HG03175 (cell line): ENCODE data around the gene SUPT4H1.
A peak's percentile ranks its signal among the peaks of the same experiment; 100 is the strongest.

Experiments used
- ATAC-seq: cut with Tn5 transposase; IDR thresholded peaks from one replicate; pipeline ENCODE4 v1.9.1; 2021; ENCODE audit warnings: mild to moderate bottlenecking, moderate library complexity; ENCODE audit not compliant: unreplicated experiment

The SUPT4H1 gene

GRCh38 chr17:58321571-58322525, 30.2 kb downstream of the SUPT4H1 start:
- no peak for ATAC-seq

- no peak for ATAC-seq
Observed at GRCh38 chr17:58320570-58321323, 31.3 kb downstream of the SUPT4H1 start.

GRCh38 chr17:58320163-58320558, 31.8 kb downstream of the SUPT4H1 start:
- no peak for ATAC-seq

- no peak for ATAC-seq
Observed at GRCh38 chr17:58319173-58320162, 32.5 kb downstream of the SUPT4H1 start.

- no peak for ATAC-seq
Observed at GRCh38 chr17:58318627-58319172, 33.3 kb downstream of the SUPT4H1 start.

GRCh38 chr17:58318065-58318481, 33.9 kb downstream of the SUPT4H1 start:
- no peak for ATAC-seq

- ATAC-seq = peak; percentile 59
Observed at GRCh38 chr17:58317421-58318064, 34.5 kb downstream of the SUPT4H1 start.

GRCh38 chr17:58316260-58316960, 35.6 kb downstream of the SUPT4H1 start:
- ATAC-seq = no peak

- no peak for ATAC-seq
Observed at GRCh38 chr17:58315750-58316149, 36.3 kb downstream of the SUPT4H1 start.

GRCh38 chr17:58315281-58315711, 36.7 kb downstream of the SUPT4H1 start:
- ATAC-seq = no peak

- no peak for ATAC-seq
Observed at GRCh38 chr17:58314706-58315015, 37.3 kb downstream of the SUPT4H1 start.

GRCh38 chr17:58313815-58314705, 37.9 kb downstream of the SUPT4H1 start:
- no peak for ATAC-seq

- ATAC-seq = no peak
Observed at GRCh38 chr17:58312829-58313228, 39.2 kb downstream of the SUPT4H1 start.

- no peak for ATAC-seq
Observed at GRCh38 chr17:58312021-58312630, 39.9 kb downstream of the SUPT4H1 start.

- ATAC-seq = no peak
Observed at GRCh38 chr17:58311429-58311894, 40.5 kb downstream of the SUPT4H1 start.

- ATAC-seq = no peak
Observed at GRCh38 chr17:58310511-58311428, 41.2 kb downstream of the SUPT4H1 start.

- no peak for ATAC-seq
Observed at GRCh38 chr17:58309918-58310259, 42.1 kb downstream of the SUPT4H1 start.
